Kidney epithelial cell (primary cell): ENCODE results near the gene OR2F2. TPM values are rescaled to one million over a fixed set of nuclear protein-coding genes. Genes with fewer than 3 reads are reported as not detected.

Experiments
- DNase-seq: peaks from one replicate; pipeline ENCODE4 v3.0.0-alpha.2; 2010; ENCODE audit warnings: low read depth
- H3K27me3 ChIP-seq: 2 replicates; pipeline ENCODE4 v1.6.0; 2011; ENCODE audit warnings: low read length; ENCODE audit not compliant: control insufficient read depth, insufficient read depth
- H3K36me3 ChIP-seq: 2 replicates; pipeline ENCODE4 v1.5.1; 2011; ENCODE audit warnings: low read length; ENCODE audit not compliant: control insufficient read depth, insufficient read depth
- H3K4me3 ChIP-seq: 2 replicates; pipeline ENCODE4 v1.5.1; 2011; ENCODE audit warnings: low read depth, mild to moderate bottlenecking, control low read depth, low read length
- CTCF ChIP-seq: IDR thresholded peaks from 2 replicates; pipeline ENCODE4 v1.5.1; 2011; ENCODE audit warnings: mild to moderate bottlenecking, moderate library complexity, low read length, control low read depth, inconsistent platforms; ENCODE audit not compliant: insufficient read depth, poor library complexity, severe bottlenecking
- total RNA-seq: library from RNA; depleted of rRNA; stranded (reverse); fragments of >200 nt; gene quantifications from 2 replicates; pipeline ENCODE4 v1.2.3, GENCODE V29; 2015

Gene OR2F2
- total RNA-seq = not detected in 2 replicates

- H3K36me3 ChIP-seq = no peaks in the 10 kb centered on the region
- DNase-seq = no peak
- H3K4me3 ChIP-seq = no peak within 1 kb of the TSS
- H3K27me3 ChIP-seq = no peaks in the 10 kb centered on the region
- TF ChIP-seq CTCF = no peak
Measured at GRCh38 chr7:143934526-143935325, at the start of gene OR2F2. Gene OR2F2, plus strand, starts transcription at chr7:143935233. Its CDS starts 0 bp downstream, at chr7:143935233.

- no peak for TF ChIP-seq CTCF
- H3K4me3 ChIP-seq = no peak overlapping the region
- no peak for DNase-seq
- no peaks in the 10 kb centered on the region for H3K27me3 ChIP-seq
- no peaks in the 10 kb centered on the region for H3K36me3 ChIP-seq
Measured at GRCh38 chr7:143885951-143886350, 49.1 kb upstream of the OR2F2 start.

- Histone ChIP-seq H3K36me3 (no peaks in the 10 kb centered on the region), H3K27me3 (no peaks in the 10 kb centered on the region), H3K4me3 (no peak overlapping the region)
- DNase-seq = no peak
- no peak for TF ChIP-seq CTCF
Measured at GRCh38 chr7:143886826-143887477, 48.1 kb upstream of the OR2F2 start.

- no peak overlapping the region for H3K4me3 ChIP-seq
- no peaks in the 10 kb centered on the region for H3K27me3 ChIP-seq
- DNase-seq = no peak
- TF ChIP-seq CTCF = no peak
- H3K36me3 ChIP-seq = no peaks in the 10 kb centered on the region
Measured at GRCh38 chr7:143889068-143889467, 46.0 kb upstream of the OR2F2 start.

- H3K27me3 ChIP-seq = no peaks in the 10 kb centered on the region
- no peak for DNase-seq
- no peaks in the 10 kb centered on the region for H3K36me3 ChIP-seq
- H3K4me3 ChIP-seq = no peak overlapping the region
- TF ChIP-seq CTCF = no peak
Measured at GRCh38 chr7:143890558-143890957, 44.5 kb upstream of the OR2F2 start.

- Histone ChIP-seq H3K4me3 (no peak overlapping the region), H3K27me3 (no peaks in the 10 kb centered on the region), H3K36me3 (no peaks in the 10 kb centered on the region)
- DNase-seq = no peak
- TF ChIP-seq CTCF = no peak
Measured at GRCh38 chr7:143891457-143891856, 43.6 kb upstream of the OR2F2 start.
